Left lung (tissue), 10 donors: ENCODE measurements around the gene APOC4. TPM values are rescaled to one million over a fixed set of nuclear protein-coding genes. Genes with fewer than 3 reads are reported as not detected.

Source experiments
- ATAC-seq: fragments of 200-7000 bp; cut with Tn5 transposase; one replicate; pipeline ENCODE4 v1.9.1; 2020; ENCODE audit warnings: moderate library complexity
- DNase-seq, 4 donors: peaks; one replicate each; pipeline ENCODE4 v3.0.0-alpha.2; 2013 to 2020
- H3K27ac ChIP-seq, 2 donors: fragments of 200-600 bp; sonication (generic) in 1 of 2; one replicate each; pipeline versions ENCODE4 v1.5.0 to v1.8.0; 2020 to 2021
- H3K27me3 ChIP-seq, 2 donors: fragments of 200-600 bp; sonication (generic) in 1 of 2; one replicate each; pipeline versions ENCODE4 v1.5.0 to v1.8.0; 2020 to 2021
- H3K36me3 ChIP-seq, 2 donors: fragments of 200-600 bp; sonication (generic) in 1 of 2; one replicate each; pipeline versions ENCODE4 v1.5.0 to v1.8.0; 2020 to 2021
- H3K4me1 ChIP-seq, 2 donors: fragments of 200-600 bp; one replicate each; pipeline ENCODE4 v1.8.0; 2021
- H3K4me3 ChIP-seq, 2 donors: fragments of 200-600 bp; sonication (generic) in 1 of 2; one replicate each; pipeline versions ENCODE4 v1.5.0 to v1.8.0; 2020 to 2021; ENCODE audit warnings: mild to moderate bottlenecking in 1 of 2
- H3K9me3 ChIP-seq, 2 donors: fragments of 200-600 bp; sonication (generic) in 1 of 2; one replicate each; pipeline versions ENCODE4 v1.5.0 to v1.8.0; 2020 to 2021
- CTCF ChIP-seq, 2 donors: fragments of 200-600 bp; sonication (generic) in 1 of 2; IDR thresholded peaks; one replicate each; pipeline versions ENCODE4 v1.5.0 to v1.8.0; 2021; ENCODE audit warnings: antibody characterized with exemption in 2 of 2
- intact Hi-C, 2 donors: fragments of 100-400 bp; cut with DNase I; formaldehyde crosslinking; loops; one replicate each; pipeline versions ENCODE4 v1.11.2 to v1.14.2; 2022
- polyA plus RNA-seq, 6 donors: library from polyadenylated mRNA; unstranded; fragments of 120-200 nt; gene quantifications; one replicate each; pipeline ENCODE4 v1.2.1, GENCODE V29; 2013; ENCODE audit not compliant: insufficient read length in 6 of 6
- total RNA-seq, 2 donors: library from RNA; stranded (reverse); fragmentation: NEBNext Ultra II Directional; extraction: Animal tissue kit (Norgen Biotek cat#: 25700); gene quantifications; one replicate each; pipeline ENCODE4 v1.2.1, GENCODE V29; 2021
- donor health status: DM: no; HTN: yes; CAD: no.
- donor health status: DM: no; HTN: no; CAD: no.

APOC4 gene
- total and polyA plus RNA-seq, 8 donors, result not detected

- no peak for TF ChIP-seq CTCF (IDR thresholded peaks at IDR 0.05)
- H3K9me3 ChIP-seq, result no peaks in the 10 kb centered on the region
- intact Hi-C loops, result no loop called here
Measured at GRCh38 chr19:44959691-44960090, 17.7 kb downstream of the APOC4 start.

GRCh38 chr19:44960906-44961728, 19.1 kb downstream of the APOC4 start:
- peaks cover 0 to 57% of the 10 kb centered on the region in 2 donors for H3K36me3 ChIP-seq
- intact Hi-C loops, result no loop called here
- H3K4me1 ChIP-seq, result peaks cover 4 to 23% of the 10 kb centered on the region in 2 donors
- ATAC-seq (no peak), DNase-seq (no peak)
- no peak overlapping the region for H3K4me3 ChIP-seq
- no peak overlapping the region for H3K27ac ChIP-seq
- no peaks in the 10 kb centered on the region for H3K9me3 ChIP-seq
- no peaks in the 10 kb centered on the region for H3K27me3 ChIP-seq
- no peak for TF ChIP-seq CTCF (IDR thresholded peaks at IDR 0.05)

More at GRCh38 chr19:44959691-44960090, 17.7 kb downstream of the APOC4 start:
- Histone ChIP-seq H3K4me1 (peaks cover 7 to 29% of the 10 kb centered on the region in 2 donors), H3K36me3 (peaks cover 0 to 43% of the 10 kb centered on the region in 2 donors), H3K4me3 (no peak overlapping the region), H3K27me3 (no peaks in the 10 kb centered on the region), H3K27ac (no peak overlapping the region)
- ATAC-seq, result no peak
- no peak for DNase-seq

- Histone ChIP-seq H3K36me3 (peaks cover 0 to 64% of the 10 kb centered on the region in 2 donors), H3K27me3 (no peaks in the 10 kb centered on the region), H3K9me3 (no peaks in the 10 kb centered on the region), H3K4me1 (peaks cover 0 to 16% of the 10 kb centered on the region in 2 donors), H3K4me3 (no peak overlapping the region), H3K27ac (no peak overlapping the region)
- ATAC-seq, result no peak
- no peak for TF ChIP-seq CTCF (IDR thresholded peaks at IDR 0.05)
- intact Hi-C loops, result no loop called here
- DNase-seq, result no peak
Measured at GRCh38 chr19:44961821-44962220, 19.8 kb downstream of the APOC4 start.

GRCh38 chr19:44968118-44968517, 26.1 kb downstream of the APOC4 start:
- H3K36me3 ChIP-seq, result peaks cover 0 to 72% of the 10 kb centered on the region in 2 donors
- no peak overlapping the region for H3K27ac ChIP-seq
- H3K4me1 ChIP-seq, result no peaks in the 10 kb centered on the region
- H3K27me3 ChIP-seq, result no peaks in the 10 kb centered on the region
- H3K9me3 ChIP-seq, result no peaks in the 10 kb centered on the region
- no peak for TF ChIP-seq CTCF (IDR thresholded peaks at IDR 0.05)
- no peak for ATAC-seq
- no peak for DNase-seq
- intact Hi-C loops, result no loop called here
- no peak overlapping the region for H3K4me3 ChIP-seq

- no peak for TF ChIP-seq CTCF (IDR thresholded peaks at IDR 0.05)
- peaks cover 0 to 73% of the 10 kb centered on the region in 2 donors for H3K36me3 ChIP-seq
- no peak for ATAC-seq
Measured at GRCh38 chr19:44968670-44969069, 26.6 kb downstream of the APOC4 start.

More at GRCh38 chr19:44968670-44969069, 26.6 kb downstream of the APOC4 start:
- intact Hi-C loops, result no loop called here
- Histone ChIP-seq H3K27ac (no peak overlapping the region), H3K4me1 (no peaks in the 10 kb centered on the region), H3K4me3 (no peak overlapping the region), H3K27me3 (no peaks in the 10 kb centered on the region), H3K9me3 (no peaks in the 10 kb centered on the region)
- DNase-seq, result no peak
